Measurements from ENCODE around the gene SP100.

Gene SP100

GRCh38 chr2:230541934-230542380, 126.0 kb downstream of the SP100 start:
- no peak for DNase-seq (ENCODE audit: low read depth, low spot score)

- DNase-seq (ENCODE audit: low read depth, low spot score): no peak
Measured at GRCh38 chr2:230542751-230543150, 126.8 kb downstream of the SP100 start.

- DNase-seq (ENCODE audit: low read depth, low spot score): no peak
Measured at GRCh38 chr2:230552181-230552580, 136.2 kb downstream of the SP100 start.

- DNase-seq (ENCODE audit: low read depth, low spot score): no peak
Measured at GRCh38 chr2:230557065-230557464, 141.1 kb downstream of the SP100 start.

GRCh38 chr2:230564805-230565779, 149.1 kb downstream of the SP100 start:
- DNase-seq (ENCODE audit: low read depth, low spot score): no peak

GRCh38 chr2:230569298-230569697, 153.3 kb downstream of the SP100 start:
- no peak for DNase-seq (ENCODE audit: low read depth, low spot score)

- no peak for DNase-seq (ENCODE audit: low read depth, low spot score)
Measured at GRCh38 chr2:230570987-230571386, 155.0 kb downstream of the SP100 start.

GRCh38 chr2:230575642-230576324, 159.8 kb downstream of the SP100 start:
- peak; percentile 25 for DNase-seq (ENCODE audit: low read depth, low spot score)

GRCh38 chr2:230577114-230577513, 161.1 kb downstream of the SP100 start:
- no peak for DNase-seq (ENCODE audit: low read depth, low spot score)

GRCh38 chr2:230578106-230578505, 162.1 kb downstream of the SP100 start:
- DNase-seq (ENCODE audit: low read depth, low spot score): no peak

GRCh38 chr2:230582851-230583283, 166.9 kb downstream of the SP100 start:
- no peak for DNase-seq (ENCODE audit: low read depth, low spot score)

- no peak for DNase-seq (ENCODE audit: low read depth, low spot score)
Measured at GRCh38 chr2:230583581-230583980, 167.6 kb downstream of the SP100 start.

GRCh38 chr2:230586328-230586982, 170.5 kb downstream of the SP100 start:
- no peak for DNase-seq (ENCODE audit: low read depth, low spot score)

GRCh38 chr2:230589025-230589424, 173.0 kb downstream of the SP100 start:
- no peak for DNase-seq (ENCODE audit: low read depth, low spot score)

- DNase-seq (ENCODE audit: low read depth, low spot score): no peak
Measured at GRCh38 chr2:230589497-230590015, 173.6 kb downstream of the SP100 start.

GRCh38 chr2:230590333-230590732, 174.3 kb downstream of the SP100 start:
- DNase-seq (ENCODE audit: low read depth, low spot score): no peak

- DNase-seq (ENCODE audit: low read depth, low spot score): no peak
Measured at GRCh38 chr2:230591850-230592249, 175.8 kb downstream of the SP100 start.

GRCh38 chr2:230592775-230593174, 176.8 kb downstream of the SP100 start:
- no peak for DNase-seq (ENCODE audit: low read depth, low spot score)
